IMR-90 (cell line): ENCODE data around the gene FMN1.

Experiments used
- BHLHE40 ChIP-seq: fragments of 150-350 bp; IDR thresholded peaks from 2 replicates; pipeline ENCODE4 v1.6.1; 2016; ENCODE audit warnings: mild to moderate bottlenecking, low read depth, low read length
- CEBPB ChIP-seq: IDR thresholded peaks from 2 replicates; pipeline ENCODE4 v1.6.1; 2012; ENCODE audit warnings: low read depth, low read length, improper control_type of control experiment
- CTCF ChIP-seq: conservative IDR thresholded peaks from 2 replicates; pipeline ENCODE4 v1.5.1; 2012; ENCODE audit warnings: mild to moderate bottlenecking, low read depth, low read length, improper control_type of control experiment
- FOS ChIP-seq: fragments of 150-350 bp; IDR thresholded peaks from 2 replicates; pipeline ENCODE4 v1.6.1; 2016; ENCODE audit warnings: low read depth, low read length
- MAFK ChIP-seq: IDR thresholded peaks from 2 replicates; pipeline ENCODE4 v1.6.1; 2012; ENCODE audit warnings: low read depth, low read length, improper control_type of control experiment
- MAZ ChIP-seq: IDR thresholded peaks from 2 replicates; pipeline ENCODE4 v1.6.1; 2012; ENCODE audit warnings: low read depth, mild to moderate bottlenecking, low read length, improper control_type of control experiment, moderate library complexity, borderline replicate concordance
- MXI1 ChIP-seq: IDR thresholded peaks from 2 replicates; pipeline ENCODE4 v1.6.1; 2012; ENCODE audit warnings: low read depth, mild to moderate bottlenecking, low read length, moderate library complexity, borderline replicate concordance
- POLR2A ChIP-seq: IDR thresholded peaks from 2 replicates; pipeline ENCODE4 v1.6.1; 2012; ENCODE audit warnings: mild to moderate bottlenecking, low read depth, low read length
- RAD21 ChIP-seq: IDR thresholded peaks from 2 replicates; pipeline ENCODE4 v1.6.1; 2012; ENCODE audit warnings: low read length, improper control_type of control experiment
- RFX5 ChIP-seq: IDR thresholded peaks from 2 replicates; pipeline ENCODE4 v1.8.0; 2012; ENCODE audit warnings: low read depth, mild to moderate bottlenecking, low read length, moderate library complexity
- USF2 ChIP-seq: fragments of 150-350 bp; IDR thresholded peaks from 2 replicates; pipeline ENCODE4 v1.6.1; 2017; ENCODE audit warnings: mild to moderate bottlenecking, antibody characterized with exemption, low read length, low read depth

- TF ChIP-seq CTCF (no peak), MXI1 (no peak), BHLHE40 (no peak), POLR2A (no peak), USF2 (no peak), RFX5 (no peak), MAFK (no peak), MAZ (no peak), FOS (no peak), CEBPB (no peak), RAD21 (no peak)
These were observed 143.0 kb downstream of the FMN1 start for GRCh38 chr15:33051528-33051927.
